Epithelial cell of proximal tubule (primary cell): ENCODE measurements around the gene SRGAP1. TPM values are rescaled to one million over a fixed set of nuclear protein-coding genes. Genes with fewer than 3 reads are reported as not detected.
"Not testable (repeated sequence)": the region's sequence is repeated elsewhere in the genome, so short reads cannot be mapped to it uniquely, and the experiment has no call there.

Experiments used
- DNase-seq: peaks from one replicate; pipeline ENCODE4 v3.0.0-alpha.2; 2011; ENCODE audit warnings: low read depth
- H3K4me3 ChIP-seq: 2 replicates; pipeline ENCODE4 v1.5.1; 2011; ENCODE audit warnings: low read depth, mild to moderate bottlenecking, low read length
- CTCF ChIP-seq: conservative IDR thresholded peaks from 2 replicates; pipeline ENCODE4 v1.5.1; 2012; ENCODE audit warnings: low read depth, mild to moderate bottlenecking, low read length
- total RNA-seq: library from RNA; depleted of rRNA; stranded (reverse); fragments of >200 nt; gene quantifications from 2 replicates; pipeline ENCODE4 v1.2.3, GENCODE V29; 2015

Gene SRGAP1
- total RNA-seq, 1 donor from 2014 or later: 9.4 TPM

DNA sequence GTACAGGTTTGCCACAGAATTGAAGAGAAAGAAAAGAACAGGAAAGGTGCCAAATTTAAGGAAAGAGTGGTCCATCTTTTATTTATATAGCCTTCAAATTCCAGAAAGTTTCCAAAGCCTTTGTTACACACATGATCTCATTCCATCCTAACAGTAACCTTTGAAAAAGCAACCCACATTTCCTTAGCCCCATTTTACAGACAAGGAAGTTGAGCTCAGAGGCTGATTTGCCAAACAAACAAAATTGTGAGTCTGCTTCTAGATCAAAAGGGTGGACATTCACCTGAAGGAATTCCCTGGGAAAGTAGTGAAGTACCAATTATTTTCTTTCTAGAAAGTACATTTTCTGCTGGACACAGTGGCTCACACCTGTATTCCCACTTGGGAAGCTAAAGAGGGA lies 345.6 kb downstream of the SRGAP1 start:
- no peak for DNase-seq
- TF ChIP-seq CTCF: no peak
- H3K4me3 ChIP-seq: no peak overlapping the region

- no peak for TF ChIP-seq CTCF
- no peak overlapping the region for H3K4me3 ChIP-seq
- no peak for DNase-seq
These were observed 348.3 kb downstream of the SRGAP1 start for GRCh38 chr12:64192644-64193444.

- no peak for DNase-seq
- H3K4me3 ChIP-seq: no peak overlapping the region
- TF ChIP-seq CTCF: no peak
These were observed 349.4 kb downstream of the SRGAP1 start for GRCh38 chr12:64193931-64194330.

- no peak for TF ChIP-seq CTCF
- H3K4me3 ChIP-seq: no peak overlapping the region
- no peak for DNase-seq
These were observed 350.0 kb downstream of the SRGAP1 start for GRCh38 chr12:64194333-64195149.

- not testable (repeated sequence) for H3K4me3 ChIP-seq, DNase-seq
These were observed 351.3 kb downstream of the SRGAP1 start for GRCh38 chr12:64195841-64196240.

- TF ChIP-seq CTCF: no peak
- no peak for DNase-seq
- no peak overlapping the region for H3K4me3 ChIP-seq
These were observed 358.5 kb downstream of the SRGAP1 start for GRCh38 chr12:64203036-64203435.

GRCh38 chr12:64203775-64204174 lies 359.3 kb downstream of the SRGAP1 start:
- DNase-seq: no peak
- TF ChIP-seq CTCF: no peak
- no peak overlapping the region for H3K4me3 ChIP-seq
